DND-41 (cell line): ENCODE data around the gene GPC6.

ENCODE experiments used
- CTCF ChIP-seq: IDR thresholded peaks from 2 replicates; pipeline ENCODE4 v1.5.1; 2012; ENCODE audit warnings: borderline replicate concordance, low read length, moderate library complexity, mild to moderate bottlenecking; ENCODE audit not compliant: poor library complexity, severe bottlenecking; ENCODE audit errors: extremely low read depth
- EZH2 ChIP-seq: IDR thresholded peaks from 3 replicates; pipeline ENCODE4 v1.6.1; 2012; ENCODE audit warnings: borderline replicate concordance, low read depth, mild to moderate bottlenecking, moderate library complexity, low read length, inconsistent platforms; ENCODE audit not compliant: severe bottlenecking

GRCh38 chr13:94196413-94196812 is 969.8 kb downstream of the GPC6 start:
- TF ChIP-seq EZH2 (no peak), CTCF (no peak)
